ENCODE measurements around the gene APLF. TPM values are rescaled to one million over a fixed set of nuclear protein-coding genes. Genes with fewer than 3 reads are reported as not detected.
"Not testable (repeated sequence)": the region's sequence is repeated elsewhere in the genome, so short reads cannot be mapped to it uniquely, and the experiment has no call there.

Gene APLF
- polyA plus RNA-seq, 2 of the 4 experiments (the other 2 are of a cell fraction) = 1.5 to 2.8 TPM

DNA sequence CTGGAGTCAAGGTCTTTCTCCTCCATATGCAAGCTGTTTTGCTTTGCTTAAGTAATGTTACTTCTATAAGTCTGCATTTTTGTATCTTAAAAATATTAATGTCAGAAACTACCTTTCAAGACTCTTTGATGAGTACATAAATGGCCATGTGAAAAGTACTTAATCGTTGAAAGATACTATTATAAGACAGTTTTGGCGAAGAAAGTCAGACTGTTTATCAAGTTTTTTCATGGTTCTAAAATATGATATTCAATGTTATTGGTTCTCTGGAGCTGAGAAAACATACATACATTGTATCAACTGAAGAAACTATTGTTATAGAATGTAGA lies 25.4 kb upstream of the APLF start:
- no peaks in the 10 kb centered on the region for H3K4me1 ChIP-seq
- WGBS (ENCODE audit: missing lambda C conversion rate) = 71% methylated on average over 2 of the region's 2 CpGs
- no peak overlapping the region for H3K4me3 ChIP-seq
- FAIRE-seq (no peak), ATAC-seq (no peak), DNase-seq (ENCODE audit: low read depth in 1 of 2, low spot score in 1 of 2) (no peak)
- ChIA-PET POLR2A (no interaction called here), CTCF (interaction anchor here (0.6 to 6.7 kb wide), 42 partner anchors 11 to 495 kb away, joined by 3 to 83 read pairs (median 5); partner anchors contain the start of genes APLF, FBXO48, PLEK and PNO1)
- TF ChIP-seq, protein P1, sequence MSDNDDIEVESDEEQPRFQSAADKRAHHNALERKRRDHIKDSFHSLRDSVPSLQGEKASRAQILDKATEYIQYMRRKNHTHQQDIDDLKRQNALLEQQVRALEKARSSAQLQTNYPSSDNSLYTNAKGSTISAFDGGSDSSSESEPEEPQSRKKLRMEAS (IDR thresholded peaks at IDR 0.05) = no peak
- TF ChIP-seq SREBF2 (IDR thresholded peaks at IDR 0.05) = no peak
- H3K4me2 ChIP-seq = no peak overlapping the region
- no peak overlapping the region for H3K27ac ChIP-seq
- H3K9me3 ChIP-seq = no peaks in the 10 kb centered on the region

DNA sequence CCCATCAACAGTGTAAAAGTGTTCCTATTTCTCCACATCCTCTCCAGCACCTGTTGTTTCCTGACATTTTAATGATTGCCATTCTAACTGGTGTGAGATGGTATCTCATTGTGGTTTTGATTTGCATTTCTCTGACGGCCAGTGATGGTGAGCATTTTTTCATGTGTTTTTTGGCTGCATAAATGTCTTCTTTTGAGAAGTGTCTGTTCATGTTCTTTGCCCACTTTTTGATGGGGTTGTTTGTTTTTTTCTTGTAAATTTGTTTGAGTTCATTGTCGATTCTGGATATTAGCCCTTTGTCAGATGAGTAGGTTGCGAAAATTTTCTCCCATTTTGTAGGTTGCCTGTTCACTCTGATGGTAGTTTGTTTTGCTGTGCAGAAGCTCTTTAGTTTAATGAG lies 21.0 kb upstream of the APLF start:
- POLR2A ChIA-PET; H3K27ac ChIP-seq; FAIRE-seq; DNase-seq (ENCODE audit: low read depth in 1 of 2, low spot score in 1 of 2); ATAC-seq; H3K4me1 ChIP-seq; H3K4me3 ChIP-seq; H3K4me2 ChIP-seq; H3K9me3 ChIP-seq: not testable (repeated sequence)
- 44% methylated on average over 3 of the region's 3 CpGs for WGBS (ENCODE audit: missing lambda C conversion rate)
- CTCF ChIA-PET = interaction anchor here (0.7 to 1.1 kb wide), 2 partner anchors 164 to 324 kb away, joined by 3 read pairs; no protein-coding TSS in a partner anchor

DNA sequence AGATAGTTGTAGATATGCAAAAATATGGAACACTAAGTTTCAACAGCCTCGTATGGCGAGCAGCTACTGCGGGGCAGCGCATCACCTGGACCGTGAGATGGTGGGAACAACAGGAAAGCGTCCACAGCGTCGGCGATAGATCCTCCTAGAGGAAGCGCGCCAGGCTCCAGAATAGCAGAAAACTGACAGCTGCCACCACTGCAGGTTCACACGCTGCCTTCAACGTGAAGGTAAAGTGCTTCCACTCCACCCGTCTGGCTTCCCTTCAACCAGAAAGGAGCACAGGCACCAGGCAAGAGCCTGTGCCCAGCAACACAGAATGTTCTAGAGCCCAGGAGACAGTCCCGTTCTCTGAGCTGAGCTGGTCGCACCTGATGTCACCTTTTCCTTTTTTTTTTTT lies 20.3 kb upstream of the APLF start:
- no peaks in the 10 kb centered on the region for H3K9me3 ChIP-seq
- H3K4me1 ChIP-seq = no peaks in the 10 kb centered on the region
- TF ChIP-seq ZFP36 (IDR thresholded peaks at IDR 0.05; ENCODE audit: borderline replicate concordance, partially characterized antibody) (no peak), KDM5A (IDR thresholded peaks at IDR 0.05) (no peak), KDM1A (IDR thresholded peaks at IDR 0.05; ENCODE audit: low read depth) (no peak), SMC3 (IDR thresholded peaks at IDR 0.05) (no peak), NR3C1 (IDR thresholded peaks at IDR 0.05) (no peak), SREBF2 (IDR thresholded peaks at IDR 0.05) (no peak), PHF8 (IDR thresholded peaks at IDR 0.05; ENCODE audit: borderline replicate concordance, low read depth) (no peak), ZC3H11A (IDR thresholded peaks at IDR 0.05) (no peak), ESRRA (IDR thresholded peaks at IDR 0.05; ENCODE audit: borderline replicate concordance, low read length) (no peak), EHF (CRISPR knock-in tag; IDR thresholded peaks at IDR 0.05) (no peak), RAD21 (conservative IDR thresholded peaks at IDR 0.05 in 1 of 2, IDR thresholded peaks at IDR 0.05 in 1 of 2) (no peak), RARB (CRISPR knock-in tag; IDR thresholded peaks at IDR 0.05) (no peak), RNF2 (IDR thresholded peaks at IDR 0.05; ENCODE audit: borderline replicate concordance, low read depth) (no peak), HOXB13 (CRISPR knock-in tag; IDR thresholded peaks at IDR 0.05; ENCODE audit: low read depth) (no peak), CBX2 (IDR thresholded peaks at IDR 0.05; ENCODE audit: borderline replicate concordance, low read depth) (no peak), JUN (IDR thresholded peaks at IDR 0.05) (no peak), FOSL2 (IDR thresholded peaks at IDR 0.05) (no peak), FOSL2 (CRISPR knock-in tag; IDR thresholded peaks at IDR 0.05) (no peak), HDAC2 (IDR thresholded peaks at IDR 0.05) (no peak)
- TF ChIP-seq, protein P2, sequence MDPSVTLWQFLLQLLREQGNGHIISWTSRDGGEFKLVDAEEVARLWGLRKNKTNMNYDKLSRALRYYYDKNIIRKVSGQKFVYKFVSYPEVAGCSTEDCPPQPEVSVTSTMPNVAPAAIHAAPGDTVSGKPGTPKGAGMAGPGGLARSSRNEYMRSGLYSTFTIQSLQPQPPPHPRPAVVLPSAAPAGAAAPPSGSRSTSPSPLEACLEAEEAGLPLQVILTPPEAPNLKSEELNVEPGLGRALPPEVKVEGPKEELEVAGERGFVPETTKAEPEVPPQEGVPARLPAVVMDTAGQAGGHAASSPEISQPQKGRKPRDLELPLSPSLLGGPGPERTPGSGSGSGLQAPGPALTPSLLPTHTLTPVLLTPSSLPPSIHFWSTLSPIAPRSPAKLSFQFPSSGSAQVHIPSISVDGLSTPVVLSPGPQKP (IDR thresholded peaks at IDR 0.05; ENCODE audit: low read depth, low read length) = no peak
- TF ChIP-seq, protein P3, sequence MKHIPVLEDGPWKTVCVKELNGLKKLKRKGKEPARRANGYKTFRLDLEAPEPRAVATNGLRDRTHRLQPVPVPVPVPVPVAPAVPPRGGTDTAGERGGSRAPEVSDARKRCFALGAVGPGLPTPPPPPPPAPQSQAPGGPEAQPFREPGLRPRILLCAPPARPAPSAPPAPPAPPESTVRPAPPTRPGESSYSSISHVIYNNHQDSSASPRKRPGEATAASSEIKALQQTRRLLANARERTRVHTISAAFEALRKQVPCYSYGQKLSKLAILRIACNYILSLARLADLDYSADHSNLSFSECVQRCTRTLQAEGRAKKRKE (CRISPR knock-in tag; IDR thresholded peaks at IDR 0.05; ENCODE audit: low read depth) = no peak
- POLR2A ChIA-PET = no interaction called here
- H3K4me3 ChIP-seq = no peak overlapping the region
- no peak overlapping the region for H3K4me2 ChIP-seq
- 66% methylated on average over 16 of the region's 16 CpGs for WGBS (ENCODE audit: missing lambda C conversion rate)
- CTCF ChIA-PET = interaction anchor here (0.7 to 1.1 kb wide), 2 partner anchors 325 to 328 kb away, joined by 3 read pairs; no protein-coding TSS in a partner anchor
- FAIRE-seq (no peak), DNase-seq (ENCODE audit: low read depth in 1 of 2, low spot score in 1 of 2) (no peak), ATAC-seq (peak; percentile 20 to 39; a peak in 2 of 6 replicates)
- no peak overlapping the region for H3K27ac ChIP-seq

Data from A549 (cell line).